Neural progenitor cell (in vitro differentiated cells): ENCODE measurements around the gene PTPRG.

ENCODE experiments used
- CTCF ChIP-seq: fragments of 200-600 bp; sonication (generic); IDR thresholded peaks from 2 replicates; pipeline ENCODE4 v1.5.1; 2017; ENCODE audit warnings: antibody characterized with exemption, mild to moderate bottlenecking
- EZH2 ChIP-seq: fragments of 200-600 bp; sonication (generic); IDR thresholded peaks from 2 replicates; pipeline ENCODE4 v1.6.1; 2017; ENCODE audit warnings: antibody characterized with exemption, mild to moderate bottlenecking, moderate library complexity

- no peak for TF ChIP-seq CTCF
- no peak for TF ChIP-seq EZH2
Observed at GRCh38 chr3:62110443-62111225, 549.3 kb downstream of the PTPRG start.
